GM18505 (cell line): Measurements from ENCODE around the gene HIC1.

Experiments
- ATAC-seq: cut with Tn5 transposase; IDR thresholded peaks from one replicate; pipeline ENCODE4 v1.9.1; 2021; ENCODE audit not compliant: unreplicated experiment
- POLR2A ChIP-seq: IDR thresholded peaks from 4 replicates; pipeline ENCODE4 v1.6.1; 2011; ENCODE audit warnings: borderline replicate concordance; ENCODE audit not compliant: insufficient read depth, insufficient read length; ENCODE audit errors: extremely low read depth

HIC1 gene

GRCh38 chr17:2082003-2082781, 27.3 kb downstream of the HIC1 start:
- TF ChIP-seq POLR2A = no peak

GRCh38 chr17:2083613-2084035, 28.7 kb downstream of the HIC1 start:
- TF ChIP-seq POLR2A = no peak
- no peak for ATAC-seq

More at GRCh38 chr17:2082003-2082781, 27.3 kb downstream of the HIC1 start:
- ATAC-seq = no peak

DNA sequence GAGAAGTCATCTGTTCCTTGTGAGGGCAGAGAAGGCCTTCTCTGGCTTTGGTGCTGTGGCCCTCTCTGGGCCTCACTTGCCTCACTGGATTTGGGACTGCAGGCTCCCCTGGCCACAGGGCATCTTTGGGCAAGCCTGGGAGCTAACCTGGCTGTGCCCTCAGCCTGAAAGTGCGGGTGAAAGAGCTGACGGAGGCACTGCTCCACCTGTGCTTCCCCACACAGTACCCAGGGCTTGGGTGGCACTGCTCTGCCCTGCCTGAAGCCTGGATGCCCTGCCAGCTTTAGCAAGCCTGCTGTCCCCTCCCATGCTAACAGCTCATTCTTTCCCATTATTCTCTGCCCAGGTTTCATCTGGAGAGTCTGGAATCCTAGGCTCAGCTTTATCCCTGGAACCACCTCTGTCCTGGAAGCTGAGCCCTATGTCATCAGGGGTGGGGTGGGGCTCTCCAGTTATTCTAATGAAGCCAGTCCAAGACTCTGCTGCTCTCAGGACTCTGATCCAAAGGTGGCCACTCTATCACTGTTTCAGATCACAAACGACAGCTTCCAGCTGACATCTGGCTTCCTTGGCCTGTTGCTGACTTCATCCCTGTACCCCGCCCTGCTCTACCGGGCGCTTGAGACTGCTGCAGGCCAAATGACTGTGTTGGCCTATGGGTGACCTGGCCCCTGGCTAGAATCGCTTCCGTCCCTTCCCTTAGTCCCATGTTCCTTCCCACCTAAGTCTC, 29.3 kb downstream of the HIC1 start:
- ATAC-seq = no peak
- TF ChIP-seq POLR2A = no peak

GRCh38 chr17:2084766-2085647, 30.1 kb downstream of the HIC1 start:
- no peak for TF ChIP-seq POLR2A
- ATAC-seq = no peak

DNA sequence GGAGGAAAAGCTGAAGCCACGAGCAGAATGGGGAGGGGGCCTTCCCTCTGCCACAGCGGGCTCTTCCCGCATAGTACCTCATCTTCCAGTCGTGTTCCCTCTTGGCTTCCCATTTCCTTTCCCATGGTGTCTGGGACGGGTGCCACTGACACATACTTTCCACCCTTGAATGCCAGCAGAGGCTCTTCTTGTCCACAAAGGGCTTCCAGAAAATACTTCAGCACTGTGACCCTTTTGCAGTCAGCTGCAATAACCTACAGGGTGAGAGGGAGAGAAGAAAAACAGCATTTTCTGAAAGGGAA, 30.7 kb downstream of the HIC1 start:
- ATAC-seq = no peak
- no peak for TF ChIP-seq POLR2A

DNA sequence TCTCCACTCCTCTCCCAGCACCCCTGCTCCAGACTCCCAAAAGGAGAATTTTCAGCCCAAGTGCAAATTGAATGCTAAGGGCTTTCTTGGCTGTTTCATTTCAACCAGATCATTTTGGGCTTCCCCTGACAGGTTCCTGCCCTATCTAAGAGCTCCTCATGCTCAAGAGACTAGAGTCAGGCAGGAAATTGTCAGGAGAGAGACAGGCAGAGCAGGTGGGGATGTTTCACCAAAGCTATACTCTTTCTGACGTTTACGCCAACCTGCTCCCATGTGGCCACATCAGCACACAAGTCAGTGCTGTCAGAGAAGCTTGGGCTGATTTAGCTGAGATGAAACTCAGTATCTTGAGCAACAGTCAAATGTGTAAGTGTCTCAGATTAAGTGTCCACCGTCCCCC, 31.4 kb downstream of the HIC1 start:
- no peak for ATAC-seq
- peak; percentile 25 for TF ChIP-seq POLR2A

DNA sequence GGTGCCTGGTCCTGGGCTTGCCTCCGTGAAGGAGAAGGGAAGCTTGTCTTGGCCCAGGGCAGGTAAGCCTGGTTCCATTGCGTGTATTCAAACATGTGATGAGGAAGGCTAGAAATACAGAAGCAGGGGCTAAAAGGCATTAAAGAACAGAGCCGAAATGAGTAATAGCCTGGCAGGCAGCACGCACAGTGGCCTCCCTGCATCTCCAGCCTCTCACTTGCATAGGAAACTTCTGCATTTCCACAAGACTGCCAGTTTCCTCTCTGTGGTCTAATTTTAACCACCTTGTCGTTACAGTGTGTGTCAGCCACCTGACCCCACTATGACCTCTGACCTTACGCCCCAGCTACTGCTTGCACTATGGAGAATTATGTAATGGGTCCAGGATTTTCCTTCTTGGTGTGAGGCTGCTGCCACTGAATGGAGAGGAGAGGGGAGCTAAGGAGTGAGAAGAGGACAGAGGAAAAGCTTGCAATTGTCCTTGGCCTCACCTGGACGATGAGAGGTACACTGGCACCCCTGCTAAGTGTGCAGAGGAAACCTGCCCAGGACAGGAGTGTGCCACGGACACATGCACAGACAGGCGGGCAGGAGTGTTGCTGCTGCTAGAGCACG, 32.8 kb downstream of the HIC1 start:
- TF ChIP-seq POLR2A = no peak
- ATAC-seq = peak; percentile 48

GRCh38 chr17:2089021-2089422, 34.1 kb downstream of the HIC1 start:
- ATAC-seq = peak; percentile 20
- TF ChIP-seq POLR2A = no peak

DNA sequence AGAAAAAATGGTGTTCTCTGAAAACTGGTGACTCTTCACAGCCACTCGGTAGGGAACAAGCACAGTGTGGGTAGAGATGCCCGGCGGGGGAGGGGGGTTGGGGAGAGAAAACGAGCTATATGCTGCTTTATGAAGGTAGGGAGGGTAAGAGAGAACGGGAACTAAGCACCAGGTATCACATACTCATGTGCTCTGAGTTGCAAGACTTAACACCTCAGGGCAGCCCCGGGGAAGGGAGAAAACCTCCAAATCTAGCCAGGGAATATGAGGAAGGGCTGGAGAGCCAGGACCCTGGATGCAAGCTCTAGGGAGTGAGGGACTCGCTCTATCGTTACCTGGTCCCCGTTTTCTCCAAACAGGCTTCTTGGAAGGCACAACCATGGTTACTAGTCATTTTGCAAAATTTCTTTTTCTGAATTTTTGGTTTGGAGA, 35.3 kb downstream of the HIC1 start:
- TF ChIP-seq POLR2A = peak; percentile 26
- ATAC-seq = no peak

- ATAC-seq = no peak
- no peak for TF ChIP-seq POLR2A
Observed at GRCh38 chr17:2090804-2091534, 36.1 kb downstream of the HIC1 start.

GRCh38 chr17:2092253-2092652, 37.4 kb downstream of the HIC1 start:
- TF ChIP-seq POLR2A = no peak
- ATAC-seq = no peak

DNA sequence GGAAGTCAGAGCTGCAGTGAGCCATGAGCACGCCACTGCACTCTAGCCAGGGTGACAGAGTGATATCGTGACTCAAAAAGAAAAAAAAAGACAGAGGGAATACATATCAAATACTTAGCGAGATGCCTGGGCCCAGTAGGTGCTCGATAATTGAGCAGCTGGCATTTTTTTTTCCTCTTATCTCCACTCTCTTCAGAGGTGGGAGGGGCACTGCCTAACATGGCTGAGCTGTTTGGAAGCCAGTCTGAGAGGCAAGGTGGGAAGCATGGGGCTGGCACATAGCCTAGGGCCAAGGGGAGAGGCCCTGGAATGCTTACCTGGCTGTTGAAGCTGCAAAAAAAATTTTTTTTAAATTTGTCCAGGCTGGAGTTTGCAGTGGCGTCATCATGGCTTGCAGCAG, 38.4 kb downstream of the HIC1 start:
- no peak for TF ChIP-seq POLR2A
- no peak for ATAC-seq
